Nephron progenitor cell (in vitro differentiated cells): ENCODE data around the gene MDM2.
A peak's percentile ranks its signal among the peaks of the same experiment; 100 is the strongest.
"Not testable (repeated sequence)": the region's sequence is repeated elsewhere in the genome, so short reads cannot be mapped to it uniquely, and the experiment has no call there.

Source experiments
- DNase-seq: peaks from one replicate; pipeline ENCODE4 v3.0.0; 2021
- H3K27ac Mint-ChIP-seq: 2 replicates; pipeline ENCODE4 v1.8.0; 2021; ENCODE audit warnings: mild to moderate bottlenecking, moderate library complexity, mixed read lengths
- H3K27me3 Mint-ChIP-seq: 2 replicates; pipeline ENCODE4 v1.8.0; 2021; ENCODE audit warnings: mild to moderate bottlenecking, low read depth, mixed read lengths; ENCODE audit not compliant: poor library complexity
- H3K36me3 Mint-ChIP-seq: 2 replicates; pipeline ENCODE4 v1.8.0; 2021; ENCODE audit warnings: low read depth, mixed read lengths
- H3K4me1 Mint-ChIP-seq: 2 replicates; pipeline ENCODE4 v1.8.0; 2021; ENCODE audit warnings: mixed read lengths
- H3K4me3 Mint-ChIP-seq: 2 replicates; pipeline ENCODE4 v1.8.0; 2021; ENCODE audit warnings: mild to moderate bottlenecking, moderate library complexity, mixed read lengths
- H3K9me3 Mint-ChIP-seq: 2 replicates; pipeline ENCODE4 v1.8.0; 2021; ENCODE audit warnings: mild to moderate bottlenecking, moderate library complexity, mixed read lengths
- CTCF ChIP-seq: fragments of 200-600 bp; sonication (generic); IDR thresholded peaks from 2 replicates; pipeline ENCODE4 v1.5.0; 2021; ENCODE audit warnings: antibody characterized with exemption

Gene MDM2

GRCh38 chr12:68809190-68810026 lies 1.4 kb downstream of the MDM2 start:
- H3K9me3 Mint-ChIP-seq = no peaks in the 10 kb centered on the region
- no peak for DNase-seq
- H3K27me3 Mint-ChIP-seq = no peaks in the 10 kb centered on the region
- peaks cover 39% of the 10 kb centered on the region for H3K4me1 Mint-ChIP-seq
- H3K36me3 Mint-ChIP-seq = peaks cover 44% of the 10 kb centered on the region
- H3K27ac Mint-ChIP-seq = peak overlapping the region; percentile 98
- TF ChIP-seq CTCF = no peak
- peak overlapping the region; percentile 92 for H3K4me3 Mint-ChIP-seq

- not testable (repeated sequence) for H3K27me3 Mint-ChIP-seq, H3K27ac Mint-ChIP-seq, DNase-seq, H3K9me3 Mint-ChIP-seq
- Mint-ChIP-seq H3K4me3 (peak overlapping the region; percentile 92), H3K36me3 (peaks cover 46% of the 10 kb centered on the region), H3K4me1 (peaks cover 45% of the 10 kb centered on the region)
Measured at GRCh38 chr12:68810027-68810389, 2.0 kb downstream of the MDM2 start.

GRCh38 chr12:68811573-68811972 lies 3.6 kb downstream of the MDM2 start:
- not testable (repeated sequence) for H3K27me3 Mint-ChIP-seq, H3K27ac Mint-ChIP-seq, DNase-seq, H3K9me3 Mint-ChIP-seq
- peak overlapping the region; percentile 70 for H3K4me3 Mint-ChIP-seq
- H3K36me3 Mint-ChIP-seq = peaks cover 56% of the 10 kb centered on the region
- H3K4me1 Mint-ChIP-seq = peaks cover 41% of the 10 kb centered on the region

GRCh38 chr12:68812553-68813241 lies 4.7 kb downstream of the MDM2 start:
- no peak for DNase-seq
- no peaks in the 10 kb centered on the region for H3K9me3 Mint-ChIP-seq
- H3K27ac Mint-ChIP-seq = peak overlapping the region; percentile 31
- H3K36me3 Mint-ChIP-seq = peaks cover 64% of the 10 kb centered on the region
- TF ChIP-seq CTCF = no peak
- H3K4me1 Mint-ChIP-seq = peaks cover 37% of the 10 kb centered on the region
- H3K4me3 Mint-ChIP-seq = no peak overlapping the region
- H3K27me3 Mint-ChIP-seq = no peaks in the 10 kb centered on the region

GRCh38 chr12:68813242-68813593 lies 5.2 kb downstream of the MDM2 start:
- H3K4me3 Mint-ChIP-seq = no peak overlapping the region
- H3K9me3 Mint-ChIP-seq = no peaks in the 10 kb centered on the region
- H3K27ac Mint-ChIP-seq = no peak overlapping the region
- TF ChIP-seq CTCF = no peak
- no peak for DNase-seq
- peaks cover 37% of the 10 kb centered on the region for H3K4me1 Mint-ChIP-seq
- no peaks in the 10 kb centered on the region for H3K27me3 Mint-ChIP-seq
- peaks cover 64% of the 10 kb centered on the region for H3K36me3 Mint-ChIP-seq

GRCh38 chr12:68814490-68815231 lies 6.7 kb downstream of the MDM2 start:
- H3K36me3 Mint-ChIP-seq = peaks cover 64% of the 10 kb centered on the region
- no peak overlapping the region for H3K27ac Mint-ChIP-seq
- peaks cover 31% of the 10 kb centered on the region for H3K4me1 Mint-ChIP-seq
- no peak overlapping the region for H3K4me3 Mint-ChIP-seq
- H3K27me3 Mint-ChIP-seq = no peaks in the 10 kb centered on the region
- no peak for DNase-seq
- no peak for TF ChIP-seq CTCF
- no peaks in the 10 kb centered on the region for H3K9me3 Mint-ChIP-seq
